GM18951 (cell line): Measurements from ENCODE around the gene WTAP.
"Not testable (repeated sequence)": the region's sequence is repeated elsewhere in the genome, so short reads cannot be mapped to it uniquely, and the experiment has no call there.

Experiments used
- POLR2A ChIP-seq: IDR thresholded peaks from 4 replicates; pipeline ENCODE4 v1.6.1; 2011; ENCODE audit warnings: mild to moderate bottlenecking; ENCODE audit not compliant: insufficient read length, insufficient read depth; ENCODE audit errors: extremely low read depth
- in situ Hi-C: fragments of 300-500 bp; cut with MboI; formaldehyde crosslinking; loops from one replicate; pipeline ENCODE4 v1.12.0; 2022; ENCODE audit warnings: low sequenced_read_pairs, mixed read lengths, inconsistent platforms; ENCODE audit not compliant: unreplicated experiment

WTAP gene

DNA sequence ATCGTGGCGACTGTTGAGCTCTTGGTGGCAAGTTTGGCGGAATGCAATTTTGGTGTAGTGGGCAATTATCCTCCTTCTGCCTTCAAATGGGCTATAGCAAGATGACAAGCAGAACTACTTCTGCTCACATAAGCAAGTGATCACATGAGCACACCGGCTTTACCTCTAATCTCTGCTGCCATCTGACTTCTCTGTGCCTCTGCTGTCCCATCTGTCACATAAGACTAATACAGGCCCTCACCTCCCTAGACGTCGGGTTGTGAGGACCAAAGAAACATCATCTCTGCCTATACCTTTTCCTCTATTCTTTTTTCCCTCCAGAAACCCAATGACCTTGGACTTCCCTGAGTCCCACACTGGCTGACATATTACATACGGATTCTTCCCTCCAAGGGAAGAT is 13.3 kb upstream of the WTAP start:
- in situ Hi-C loops, result loop anchor here (25.0 kb wide), 1 partner anchor 223 kb away; no protein-coding TSS in a partner anchor
- TF ChIP-seq POLR2A, result no peak

GRCh38 chr6:159714404-159714803 is 12.9 kb upstream of the WTAP start:
- in situ Hi-C loops, result loop anchor here (25.0 kb wide), 1 partner anchor 223 kb away; no protein-coding TSS in a partner anchor
- TF ChIP-seq POLR2A, result no peak

DNA sequence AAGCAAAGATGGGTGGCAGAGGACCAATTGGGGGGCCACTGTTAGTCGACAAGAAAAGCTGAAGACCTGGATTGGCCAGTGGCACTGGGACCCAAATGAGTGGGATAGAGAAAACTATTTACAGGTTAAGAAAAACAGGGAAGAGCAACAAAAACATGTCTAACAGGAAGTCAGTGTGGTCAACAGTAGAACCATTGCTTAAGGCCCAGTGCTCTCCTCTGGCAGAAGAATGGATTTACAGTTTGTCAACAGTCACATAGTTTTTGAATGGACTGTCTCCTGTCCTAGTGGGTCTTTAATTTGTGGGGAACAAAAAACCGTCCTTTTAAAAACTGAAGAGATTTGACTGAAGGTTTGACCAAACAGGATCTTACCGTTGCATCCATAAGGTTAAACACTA is 12.1 kb upstream of the WTAP start:
- no peak for TF ChIP-seq POLR2A
- in situ Hi-C loops, result loop anchor here (25.0 kb wide), 1 partner anchor 222 kb away; no protein-coding TSS in a partner anchor

- no peak for TF ChIP-seq POLR2A
- in situ Hi-C loops, result loop anchor here (25.0 kb wide), 1 partner anchor 222 kb away; no protein-coding TSS in a partner anchor
Observed at GRCh38 chr6:159715605-159716004, 11.7 kb upstream of the WTAP start.

- no peak for TF ChIP-seq POLR2A
- in situ Hi-C loops, result loop anchor here (25.0 kb wide), 1 partner anchor 221 kb away; no protein-coding TSS in a partner anchor
Observed at GRCh38 chr6:159716247-159717096, 10.8 kb upstream of the WTAP start.

DNA sequence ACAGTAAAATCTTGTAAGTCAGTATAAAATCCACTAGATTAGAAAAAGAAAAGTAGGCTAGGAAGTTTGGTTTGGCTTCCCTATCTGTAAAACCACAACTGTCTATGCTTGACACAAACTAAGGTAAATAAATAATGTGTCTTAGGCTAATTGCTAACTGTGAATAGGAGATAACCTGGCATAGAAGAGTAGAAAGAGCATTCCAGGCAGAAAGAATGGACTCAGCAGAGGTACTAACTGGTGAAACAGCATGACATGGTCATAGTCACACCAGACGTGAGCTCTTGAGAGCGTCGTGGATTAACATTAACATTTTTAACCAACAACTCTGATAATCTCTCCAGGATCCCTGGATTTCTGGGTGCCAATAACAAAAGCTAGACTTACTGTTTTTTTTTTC is 8.7 kb upstream of the WTAP start:
- in situ Hi-C loops, result loop anchor here (25.0 kb wide), 1 partner anchor 219 kb away; no protein-coding TSS in a partner anchor
- TF ChIP-seq POLR2A, result no peak

GRCh38 chr6:159719287-159719686 is 8.0 kb upstream of the WTAP start:
- no peak for TF ChIP-seq POLR2A
- in situ Hi-C loops, result loop anchor here (25.0 kb wide), 1 partner anchor 218 kb away; no protein-coding TSS in a partner anchor

- in situ Hi-C loops, result loop anchor here (25.0 kb wide), 1 partner anchor 217 kb away; no protein-coding TSS in a partner anchor
- no peak for TF ChIP-seq POLR2A
Observed at GRCh38 chr6:159720708-159721107, 6.6 kb upstream of the WTAP start.

GRCh38 chr6:159721981-159722380 is 5.3 kb upstream of the WTAP start:
- in situ Hi-C loops, result loop anchor here (25.0 kb wide), 1 partner anchor 215 kb away; no protein-coding TSS in a partner anchor

DNA sequence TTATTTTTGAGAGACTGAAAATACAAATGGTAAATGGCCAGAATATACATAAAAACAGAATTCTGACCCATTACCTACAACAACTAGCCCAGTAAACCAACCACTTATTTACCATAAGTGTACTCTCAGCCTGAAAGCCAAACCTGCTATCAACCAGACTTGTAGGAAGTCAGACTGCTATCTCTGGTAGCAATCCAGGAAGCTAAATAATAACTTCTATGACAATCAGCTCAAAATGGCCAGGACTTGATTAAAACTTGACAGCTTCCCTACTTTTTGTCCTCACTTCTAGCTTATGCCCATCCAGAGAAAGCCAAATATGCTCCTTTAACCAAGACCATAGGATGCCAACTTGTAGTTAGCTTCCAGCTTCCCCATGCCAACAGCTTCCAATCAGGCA is 4.7 kb upstream of the WTAP start:
- TF ChIP-seq POLR2A, result no peak
- in situ Hi-C loops, result loop anchor here (25.0 kb wide), 1 partner anchor 215 kb away; no protein-coding TSS in a partner anchor

DNA sequence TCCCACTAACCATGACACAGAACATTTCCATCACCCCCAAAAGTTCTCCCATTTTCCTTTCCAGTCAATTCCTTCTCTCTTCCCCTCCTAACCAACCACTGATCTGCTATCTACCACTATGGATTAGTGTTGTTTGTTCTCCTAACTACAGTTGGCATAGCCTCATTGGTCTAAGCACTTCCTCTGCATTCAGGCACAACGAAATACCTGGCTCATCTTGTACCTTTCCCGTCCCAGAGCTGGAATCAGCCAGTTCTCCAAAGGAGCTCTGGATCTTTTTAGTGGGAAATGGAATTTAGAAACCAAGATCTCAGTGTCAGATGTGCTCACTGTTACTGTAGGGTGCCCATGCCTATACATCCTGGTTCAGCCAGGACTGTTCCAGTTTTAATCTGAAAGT is 4.0 kb upstream of the WTAP start:
- in situ Hi-C loops, result loop anchor here (25.0 kb wide), 1 partner anchor 214 kb away; no protein-coding TSS in a partner anchor

GRCh38 chr6:159724778-159725177 is 2.5 kb upstream of the WTAP start:
- in situ Hi-C loops, result loop anchor here (25.0 kb wide), 1 partner anchor 213 kb away; no protein-coding TSS in a partner anchor
- no peak for TF ChIP-seq POLR2A

More for the DNA sequence above, 4.0 kb upstream of the WTAP start:
- TF ChIP-seq POLR2A, result no peak

- in situ Hi-C loops, result not testable (repeated sequence)
Observed at GRCh38 chr6:159725208-159725607, 2.1 kb upstream of the WTAP start.
